Activated naive CD4-positive, alpha-beta T cell treated with Interleukin-2 at 50 U/mL for 16 hours (primary cell): ENCODE measurements around the gene NKX2-4.

ENCODE experiments used
- DNase-seq: peaks from one replicate; pipeline ENCODE4 v3.0.0-alpha.2; 2020

Gene NKX2-4

GRCh38 chr20:21358737-21359136 is 38.6 kb downstream of the NKX2-4 start:
- DNase-seq: no peak

GRCh38 chr20:21357844-21358243 is 39.5 kb downstream of the NKX2-4 start:
- DNase-seq: no peak

GRCh38 chr20:21356386-21356785 is 40.9 kb downstream of the NKX2-4 start:
- no peak for DNase-seq

- no peak for DNase-seq
These were observed 41.3 kb downstream of the NKX2-4 start for GRCh38 chr20:21355981-21356380.

- DNase-seq: no peak
These were observed 44.1 kb downstream of the NKX2-4 start for GRCh38 chr20:21353236-21353635.

GRCh38 chr20:21352703-21353102 is 44.6 kb downstream of the NKX2-4 start:
- no peak for DNase-seq
